ENCODE data around the gene ZNF208.

Gene ZNF208

DNA sequence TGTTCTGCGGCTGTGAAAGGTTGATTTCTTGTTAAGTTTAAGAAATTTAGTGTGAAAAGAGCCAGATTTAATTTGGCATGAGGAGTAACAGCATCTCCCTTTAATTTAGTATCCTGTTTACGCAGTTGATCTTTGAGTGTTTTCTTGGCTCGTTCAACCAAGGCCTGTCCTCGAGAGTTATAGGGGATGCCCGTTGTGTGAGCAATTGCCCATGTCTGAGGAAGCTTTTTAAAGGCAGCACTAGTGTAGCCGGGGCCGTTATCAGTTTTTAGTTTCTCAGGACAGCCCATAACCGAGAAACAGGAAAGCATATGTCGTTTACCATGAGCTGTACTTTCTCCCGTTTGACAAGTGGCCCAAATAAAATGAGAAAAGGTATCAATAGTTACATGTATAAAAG lies 127.2 kb downstream of the ZNF208 start:
- no peak for DNase-seq
